Measurements from ENCODE around the gene LSS.

Gene LSS

GRCh38 chr21:46217511-46218196 is 10.9 kb downstream of the LSS start:
- no peak for DNase-seq

- no peak for DNase-seq
Observed at GRCh38 chr21:46216132-46216747, 12.3 kb downstream of the LSS start.

GRCh38 chr21:46215436-46216131 is 13.0 kb downstream of the LSS start:
- DNase-seq: no peak

- DNase-seq: no peak
Observed at GRCh38 chr21:46214478-46215340, 13.9 kb downstream of the LSS start.

- no peak for DNase-seq
Observed at GRCh38 chr21:46213620-46214286, 14.8 kb downstream of the LSS start.

GRCh38 chr21:46212721-46213484 is 15.7 kb downstream of the LSS start:
- DNase-seq: no peak

- no peak for DNase-seq
Observed at GRCh38 chr21:46211786-46212720, 16.5 kb downstream of the LSS start.

- DNase-seq: no peak
Observed at GRCh38 chr21:46211376-46211775, 17.2 kb downstream of the LSS start.

GRCh38 chr21:46210378-46211136 is 18.0 kb downstream of the LSS start:
- no peak for DNase-seq

- no peak for DNase-seq
Observed at GRCh38 chr21:46208761-46209721, 19.5 kb downstream of the LSS start.

- no peak for DNase-seq
Observed at GRCh38 chr21:46207920-46208591, 20.5 kb downstream of the LSS start.

- DNase-seq: no peak
Observed at GRCh38 chr21:46207006-46207919, 21.3 kb downstream of the LSS start.

- no peak for DNase-seq
Observed at GRCh38 chr21:46206163-46207005, 22.2 kb downstream of the LSS start.

- DNase-seq: no peak
Observed at GRCh38 chr21:46205766-46206162, 22.8 kb downstream of the LSS start.

- DNase-seq: no peak
Observed at GRCh38 chr21:46205166-46205565, 23.4 kb downstream of the LSS start.

- no peak for DNase-seq
Observed at GRCh38 chr21:46203203-46203600, 25.4 kb downstream of the LSS start.
